ENCODE data around the gene JMJD7. TPM values are rescaled to one million over a fixed set of nuclear protein-coding genes. Genes with fewer than 3 reads are reported as not detected.

The JMJD7 gene
- total RNA-seq, 1 donor from 2014 or later = 6.1 TPM

DNA sequence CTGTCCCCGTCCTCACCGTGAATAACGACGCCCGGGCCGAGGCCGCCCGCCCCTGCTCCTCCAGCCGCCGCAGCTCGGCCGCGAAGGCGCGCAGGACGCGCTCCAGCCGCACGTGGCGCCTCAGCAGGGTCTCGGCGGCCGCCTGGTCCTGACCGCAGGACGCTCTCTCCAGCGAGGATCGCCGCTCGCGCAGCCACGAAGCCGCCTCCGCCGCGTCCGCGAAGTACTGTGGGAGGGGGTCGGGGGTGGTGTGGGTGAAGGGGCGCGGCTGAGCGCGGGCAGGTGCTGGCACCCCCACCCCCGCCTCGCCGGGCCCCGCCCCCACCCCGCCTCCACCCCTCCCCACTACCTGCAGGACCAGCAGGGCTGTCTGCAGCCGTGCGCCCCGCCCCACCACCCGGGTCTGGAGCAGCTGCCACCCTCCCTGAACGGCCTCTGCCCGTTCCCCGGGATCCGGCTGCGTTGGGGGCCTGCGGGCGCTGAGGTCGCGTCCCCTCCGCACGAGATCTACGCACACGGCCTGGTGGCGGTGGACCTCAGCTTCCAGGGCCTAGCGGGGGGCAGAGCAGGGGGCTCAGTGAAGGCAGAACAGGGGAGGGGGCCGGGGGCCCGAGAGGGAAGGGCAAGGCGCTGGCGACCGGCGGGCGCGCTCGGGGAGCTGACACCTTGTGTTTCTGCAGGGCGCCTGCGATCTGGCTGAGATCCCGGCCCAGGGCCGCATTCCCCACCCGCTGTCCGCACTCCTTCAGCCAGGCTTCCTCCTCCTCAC lies 54.2 kb downstream of the JMJD7 start:
- DNase-seq (ENCODE audit: low read depth, low spot score) = no peak

DNA sequence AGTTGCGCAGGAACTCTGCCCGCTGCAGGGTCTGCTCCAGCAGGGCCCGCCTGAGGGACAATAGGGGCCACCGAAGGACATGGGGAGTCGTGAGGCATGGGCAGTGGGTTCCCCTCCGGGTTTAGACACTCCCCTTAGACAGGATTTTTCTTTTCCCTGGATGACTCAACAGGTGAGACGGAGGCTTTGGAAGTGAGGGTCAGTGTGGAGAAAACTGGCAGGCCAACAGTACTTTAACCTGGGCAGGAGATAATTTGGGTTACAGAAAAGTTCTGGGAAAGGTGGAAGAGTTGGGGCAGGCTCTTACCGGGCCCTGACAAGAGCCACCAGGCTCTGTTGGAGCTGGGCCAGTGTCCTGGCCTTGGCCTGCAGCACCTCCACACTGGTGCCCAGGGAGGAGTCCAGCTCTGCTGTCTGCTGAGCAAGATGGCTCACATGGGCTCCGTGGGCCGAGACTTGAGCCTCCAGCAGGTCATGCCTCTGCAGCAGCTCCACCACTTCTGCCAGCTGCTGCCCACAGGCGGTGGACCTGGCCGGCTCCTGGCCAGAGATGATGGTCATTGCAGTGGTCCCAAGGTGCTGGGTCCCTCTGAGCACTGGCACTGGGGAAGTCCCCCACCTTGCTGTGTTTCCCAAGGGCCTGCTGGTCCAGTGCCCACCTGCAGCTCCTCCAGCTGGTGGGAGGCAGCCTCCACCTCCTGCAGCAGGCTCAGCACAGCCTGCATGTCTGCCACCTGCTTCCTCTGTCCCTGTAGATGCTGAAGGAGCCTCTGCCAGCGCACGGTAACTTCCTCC lies 55.0 kb downstream of the JMJD7 start:
- no peak for DNase-seq (ENCODE audit: low read depth, low spot score)

- DNase-seq (ENCODE audit: low read depth, low spot score) = no peak
Observed at GRCh38 chr15:41883484-41883825, 55.6 kb downstream of the JMJD7 start.

- no peak for DNase-seq (ENCODE audit: low read depth, low spot score)
Observed at GRCh38 chr15:41884458-41884857, 56.6 kb downstream of the JMJD7 start.

DNA sequence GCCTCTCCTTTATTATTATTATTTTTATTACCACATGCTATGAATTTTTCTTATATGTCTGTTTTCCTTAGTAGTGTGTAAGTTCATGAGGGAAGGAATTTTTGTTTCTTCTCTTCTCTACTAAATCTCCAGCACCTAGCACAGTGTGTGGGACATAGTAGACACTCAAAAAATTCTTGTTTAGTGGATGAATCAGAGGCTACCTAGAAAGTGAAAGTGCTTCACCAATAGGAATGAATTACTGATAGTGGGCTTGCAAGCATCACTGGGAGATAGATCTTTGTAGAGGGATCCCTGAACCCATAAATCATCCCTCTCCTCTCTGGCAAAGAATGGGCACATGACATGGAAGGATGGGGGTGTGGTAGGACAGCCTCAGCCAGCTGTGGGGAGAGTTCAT lies 57.4 kb downstream of the JMJD7 start:
- no peak for DNase-seq (ENCODE audit: low read depth, low spot score)

- DNase-seq (ENCODE audit: low read depth, low spot score) = no peak
Observed at GRCh38 chr15:41885841-41886240, 57.9 kb downstream of the JMJD7 start.

DNA sequence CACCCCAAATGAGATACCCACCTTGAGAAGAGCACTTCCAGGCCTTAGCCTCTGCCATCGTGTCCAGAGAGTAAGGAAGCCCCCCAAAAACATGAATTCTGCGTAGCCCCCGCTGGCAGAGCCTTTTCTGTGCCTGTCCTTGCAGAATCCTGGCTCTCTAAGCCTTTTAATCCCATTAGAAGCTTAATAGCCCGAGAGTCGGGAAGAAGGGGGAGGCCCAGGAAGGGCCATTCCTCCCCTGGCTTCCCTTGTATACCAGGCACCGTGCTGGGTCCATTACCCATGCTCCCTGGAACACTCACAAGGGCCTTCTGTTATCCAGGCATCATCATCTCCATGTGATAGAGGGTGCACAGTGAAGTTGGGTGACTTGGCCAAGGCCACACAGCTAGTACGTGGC lies 58.8 kb downstream of the JMJD7 start:
- DNase-seq (ENCODE audit: low read depth, low spot score) = no peak

GRCh38 chr15:41887161-41887560 lies 59.3 kb downstream of the JMJD7 start:
- DNase-seq (ENCODE audit: low read depth, low spot score) = no peak

Other genes starting within 250 kb of the JMJD7 start
- 26.6 and 46.2 TPM in 2 replicates for gene MGA, start 167.7 kb upstream of the JMJD7 start, total RNA-seq
- 18.5 and 25.2 TPM in 2 replicates for gene MAPKBP1, start 53.6 kb upstream of the JMJD7 start, total RNA-seq
- gene PLA2G4B, start 10.8 kb downstream of the JMJD7 start, total RNA-seq = 0.26 and 0.85 TPM in 2 replicates
- gene SPTBN5, start 66.0 kb downstream of the JMJD7 start, total RNA-seq = 3.6 and 12.0 TPM in 2 replicates
- gene EHD4, start 144.5 kb downstream of the JMJD7 start, total RNA-seq = 189 and 190 TPM in 2 replicates
- not detected in 2 replicates for gene PLA2G4E, start 192.9 kb downstream of the JMJD7 start, total RNA-seq

Data from pulmonary artery endothelial cell (primary cell).